Lower leg skin (tissue), 3 donors: ENCODE results near the gene MTA2.

Experiments
- POLR2A ChIP-seq, 2 donors: fragments of 450-650 bp; IDR thresholded peaks; one replicate each; pipeline ENCODE4 v1.6.1; 2016 to 2017; ENCODE audit warnings: antibody characterized with exemption in 2 of 2, mild to moderate bottlenecking in 1 of 2, moderate library complexity in 1 of 2
- TF ChIP-seq, protein P1 (sequence below), 3 donors: fragments of 450-650 bp; IDR thresholded peaks; one replicate each; pipeline ENCODE4 v1.5.1; 2016; ENCODE audit warnings: antibody characterized with exemption in 3 of 3, mild to moderate bottlenecking in 3 of 3, moderate library complexity in 2 of 3

DNA sequence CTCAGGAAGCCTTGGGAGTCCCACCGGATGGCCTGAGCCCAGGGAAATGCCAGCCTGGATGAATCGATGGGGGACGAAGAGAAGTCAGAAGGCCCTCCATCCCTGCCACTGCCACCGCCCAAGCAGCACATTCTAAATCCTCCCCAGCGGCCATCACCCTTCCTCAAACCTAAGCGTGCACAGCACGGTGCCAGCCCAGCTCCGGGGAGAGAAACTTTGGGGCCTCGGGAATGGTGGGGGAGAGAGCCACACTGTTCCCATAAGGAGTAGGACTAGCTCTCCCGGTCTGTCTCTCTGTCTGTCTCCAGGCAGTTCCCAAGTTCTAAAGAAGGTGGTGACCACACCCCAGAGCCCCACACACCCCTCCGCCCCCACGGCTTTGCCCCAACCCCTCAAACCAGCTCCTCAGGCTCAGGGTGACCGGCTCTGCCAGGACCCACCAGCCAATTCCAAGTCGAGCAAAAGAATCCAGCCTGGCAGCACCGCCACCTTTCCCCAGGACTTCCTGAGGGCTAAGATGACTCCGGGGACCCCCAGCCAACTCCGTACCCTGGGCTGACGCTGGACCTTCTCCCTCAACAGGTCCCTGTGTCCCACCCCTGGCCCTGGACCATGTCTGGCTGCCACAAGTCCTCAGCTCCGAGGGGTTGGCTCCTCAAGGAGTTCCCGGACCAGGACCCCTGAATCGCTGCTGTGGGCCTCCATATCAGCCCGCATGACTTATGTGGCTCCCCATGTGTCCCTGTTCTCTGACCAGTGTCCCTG lies 57.8 kb downstream of the MTA2 start:
- TF ChIP-seq, protein P1, sequence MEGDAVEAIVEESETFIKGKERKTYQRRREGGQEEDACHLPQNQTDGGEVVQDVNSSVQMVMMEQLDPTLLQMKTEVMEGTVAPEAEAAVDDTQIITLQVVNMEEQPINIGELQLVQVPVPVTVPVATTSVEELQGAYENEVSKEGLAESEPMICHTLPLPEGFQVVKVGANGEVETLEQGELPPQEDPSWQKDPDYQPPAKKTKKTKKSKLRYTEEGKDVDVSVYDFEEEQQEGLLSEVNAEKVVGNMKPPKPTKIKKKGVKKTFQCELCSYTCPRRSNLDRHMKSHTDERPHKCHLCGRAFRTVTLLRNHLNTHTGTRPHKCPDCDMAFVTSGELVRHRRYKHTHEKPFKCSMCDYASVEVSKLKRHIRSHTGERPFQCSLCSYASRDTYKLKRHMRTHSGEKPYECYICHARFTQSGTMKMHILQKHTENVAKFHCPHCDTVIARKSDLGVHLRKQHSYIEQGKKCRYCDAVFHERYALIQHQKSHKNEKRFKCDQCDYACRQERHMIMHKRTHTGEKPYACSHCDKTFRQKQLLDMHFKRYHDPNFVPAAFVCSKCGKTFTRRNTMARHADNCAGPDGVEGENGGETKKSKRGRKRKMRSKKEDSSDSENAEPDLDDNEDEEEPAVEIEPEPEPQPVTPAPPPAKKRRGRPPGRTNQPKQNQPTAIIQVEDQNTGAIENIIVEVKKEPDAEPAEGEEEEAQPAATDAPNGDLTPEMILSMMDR (IDR thresholded peaks at IDR 0.05), result no peak
- no peak for TF ChIP-seq POLR2A (IDR thresholded peaks at IDR 0.05)
